Adrenal gland (tissue), 5 donors: Measurements from ENCODE around the gene CCL1.

Experiments
- CTCF ChIP-seq, 6 experiments: fragments of 450-650 bp in 4 of 6; fragments of 200-600 bp in 2 of 6; sonication (generic) in 1 of 6; IDR thresholded peaks; 1 replicate in 5 of 6; 2 replicates in 1 of 6; pipeline versions ENCODE4 v1.5.1 to v1.8.0; 2016 to 2021; ENCODE audit warnings: antibody characterized with exemption in 6 of 6, mild to moderate bottlenecking in 2 of 6, moderate library complexity in 1 of 6
- POLR2A ChIP-seq, 2 donors: fragments of 450-650 bp; IDR thresholded peaks; one replicate each; pipeline ENCODE4 v1.6.1; 2017; ENCODE audit warnings: antibody characterized with exemption in 2 of 2, mild to moderate bottlenecking in 2 of 2, moderate library complexity in 1 of 2
- donor health status: DM: no; HTN: no; CAD: no.

GRCh38 chr17:34408439-34408838 lies 45.4 kb upstream of the CCL1 start:
- TF ChIP-seq POLR2A (IDR thresholded peaks at IDR 0.05) (no peak), CTCF (IDR thresholded peaks at IDR 0.05) (no peak)
